ENCODE data around the gene LTC4S.

GRCh38 chr5:179772351-179772750 lies 21.4 kb upstream of the LTC4S start:
- no peak for TF ChIP-seq CTCF (IDR thresholded peaks at IDR 0.05; ENCODE audit: borderline replicate concordance, extremely low read depth, low read length, poor library complexity, severe bottlenecking)
- no peak for TF ChIP-seq EZH2 (IDR thresholded peaks at IDR 0.05; ENCODE audit: borderline replicate concordance, low read depth, low read length, severe bottlenecking)
